Transverse colon (tissue), 4 donors: Measurements from ENCODE around the gene SEC24A. TPM values are rescaled to one million over a fixed set of nuclear protein-coding genes. Genes with fewer than 3 reads are reported as not detected.

Experiments used
- DNase-seq: peaks from one replicate; pipeline ENCODE4 v3.0.0-alpha.2; 2019
- H3K27ac ChIP-seq, 4 donors: fragments of 200-600 bp; sonication (generic); 2 replicates each; pipeline ENCODE4 v1.5.1; 2016 to 2018; ENCODE audit warnings: inconsistent platforms in 4 of 4
- H3K27me3 ChIP-seq: fragments of 200-600 bp; sonication (generic); 2 replicates; pipeline ENCODE4 v1.5.1; 2017; ENCODE audit warnings: inconsistent platforms
- H3K36me3 ChIP-seq, 4 donors: fragments of 200-600 bp; sonication (generic); 2 replicates each; pipeline ENCODE4 v1.5.1; 2017 to 2019; ENCODE audit warnings: inconsistent platforms in 4 of 4
- H3K4me1 ChIP-seq, 4 donors: fragments of 200-600 bp; sonication (generic); 2 replicates each; pipeline ENCODE4 v1.5.1; 2017 to 2020; ENCODE audit warnings: inconsistent platforms in 4 of 4
- H3K4me3 ChIP-seq, 4 donors: fragments of 200-600 bp; sonication (generic); 1 replicate in 1 of 4; 2 replicates in 3 of 4; pipeline versions ENCODE4 v1.5.1 to v1.6.1; 2017 to 2019; ENCODE audit warnings: inconsistent platforms in 4 of 4
- H3K9me3 ChIP-seq, 2 donors: fragments of 200-600 bp; sonication (generic); 2 replicates each; pipeline ENCODE4 v1.5.1; 2017 to 2019; ENCODE audit warnings: inconsistent platforms in 2 of 2
- CTCF ChIP-seq, 5 experiments: fragments of 200-600 bp in 3 of 5; fragments of 450-650 bp in 2 of 5; sonication (generic) in 3 of 5; IDR thresholded peaks; 1 replicate in 2 of 5; 2 replicates in 3 of 5; pipeline ENCODE4 v1.5.1; 2016 to 2017; ENCODE audit warnings: antibody characterized with exemption in 5 of 5, inconsistent platforms in 3 of 5, mild to moderate bottlenecking in 2 of 5, moderate library complexity in 1 of 5
- EP300 ChIP-seq: sonication (generic); formaldehyde crosslinking; IDR thresholded peaks from one replicate; pipeline ENCODE4 v1.6.1; 2017; ENCODE audit warnings: antibody characterized with exemption, low read depth
- POLR2A ChIP-seq: fragments of 450-650 bp; IDR thresholded peaks from one replicate; pipeline ENCODE4 v1.6.1; 2016; ENCODE audit warnings: antibody characterized with exemption, mild to moderate bottlenecking, moderate library complexity
- POLR2AphosphoS5 ChIP-seq, 3 donors: sonication (generic); formaldehyde crosslinking; IDR thresholded peaks; one replicate each; pipeline ENCODE4 v1.6.1; 2016; ENCODE audit warnings: antibody characterized with exemption in 3 of 3
- WGBS, 2 donors: methylation state at CpG; one replicate each; pipeline ENCODE4 v1.1.5; 2018; ENCODE audit warnings: low coverage in 1 of 2; 5-methylcytosine and 5-hydroxymethylcytosine counted together
- in situ Hi-C, 4 donors: fragments of 200-750 bp; cut with MboI; loops; one replicate each; pipeline versions ENCODE4 v1.15.0 to v1.15.1; 2017; ENCODE audit warnings: low sequenced_read_pairs in 3 of 4, low pct_ligation_motif_present in 1 of 4, low pct_unique_long_range_greater_than_20kb in 1 of 4
- intact Hi-C: fragments of 100-400 bp; cut with DNase I; formaldehyde crosslinking; loops from one replicate; pipeline ENCODE4 v1.15.1; 2023; ENCODE audit warnings: low total_unique reads
- total RNA-seq, 4 donors: library from RNA; depleted of rRNA; stranded (reverse); fragments of >200 nt; gene quantifications; one replicate each; pipeline ENCODE4 v1.1.0, GENCODE V29; 2016

The SEC24A gene
- total RNA-seq, 4 donors from 2014 or later: 9.2 to 26.7 (median 18.6) TPM

GRCh38 chr5:134732819-134733218 is 84.2 kb downstream of the SEC24A start:
- in situ Hi-C loops (loop anchor here in 1 of 4 donors (25.0 kb wide), 1 partner anchor 179 kb away; the partner anchor contains the start of gene PCBD2), intact Hi-C loops (no loop called here)
- Histone ChIP-seq H3K4me1 (peaks cover 0 to 6% (median 0%) of the 10 kb centered on the region in 4 donors), H3K36me3 (no peaks in the 10 kb centered on the region), H3K27ac (no peak overlapping the region), H3K4me3 (no peak overlapping the region), H3K27me3 (no peaks in the 10 kb centered on the region), H3K9me3 (no peaks in the 10 kb centered on the region)
- WGBS, 2 donors: 64% methylated on average over 3 of the region's 3 CpGs; no CpG with 5 or more reads in 1 of the 2 donors
- DNase-seq: no peak
- TF ChIP-seq POLR2AphosphoS5 (IDR thresholded peaks at IDR 0.05): no peak
- no peak for TF ChIP-seq POLR2A
- no peak for TF ChIP-seq EP300
- no peak for TF ChIP-seq CTCF (IDR thresholded peaks at IDR 0.05)

GRCh38 chr5:134735243-134735642 is 86.7 kb downstream of the SEC24A start:
- 78 to 80% methylated on average over 4 of the region's 4 CpGs for WGBS, 2 donors
- peaks cover 12 to 18% (median 14%) of the 10 kb centered on the region in 4 donors for H3K4me1 ChIP-seq
- no peak overlapping the region for H3K4me3 ChIP-seq
- H3K9me3 ChIP-seq: no peaks in the 10 kb centered on the region
- intact Hi-C loops: no loop called here
- DNase-seq: no peak
- TF ChIP-seq POLR2A: no peak
- no peak for TF ChIP-seq EP300
- TF ChIP-seq POLR2AphosphoS5 (IDR thresholded peaks at IDR 0.05): no peak
- TF ChIP-seq CTCF (IDR thresholded peaks at IDR 0.05): no peak
- no peaks in the 10 kb centered on the region for H3K36me3 ChIP-seq
- no peak overlapping the region for H3K27ac ChIP-seq
- in situ Hi-C loops: loop anchor here in 1 of 4 donors (25.0 kb wide), 1 partner anchor 177 kb away; the partner anchor contains the start of gene PCBD2
- H3K27me3 ChIP-seq: no peaks in the 10 kb centered on the region

GRCh38 chr5:134736173-134736812 is 87.7 kb downstream of the SEC24A start:
- no peaks in the 10 kb centered on the region for H3K9me3 ChIP-seq
- peaks cover 12 to 21% (median 15%) of the 10 kb centered on the region in 4 donors for H3K4me1 ChIP-seq
- DNase-seq: no peak
- no peak for TF ChIP-seq CTCF (IDR thresholded peaks at IDR 0.05)
- TF ChIP-seq POLR2A: no peak
- TF ChIP-seq POLR2AphosphoS5 (IDR thresholded peaks at IDR 0.05): no peak
- TF ChIP-seq EP300: no peak
- H3K4me3 ChIP-seq: no peak overlapping the region
- 36 to 60% methylated on average over 1 to 2 of the region's 2 CpGs for WGBS, 2 donors
- in situ Hi-C loops (loop anchor here in 1 of 4 donors (25.0 kb wide), 1 partner anchor 176 kb away; the partner anchor contains the start of gene PCBD2), intact Hi-C loops (no loop called here)
- H3K36me3 ChIP-seq: no peaks in the 10 kb centered on the region
- peak overlapping the region in 1 of 4 donors; percentile 97 for H3K27ac ChIP-seq
- H3K27me3 ChIP-seq: no peaks in the 10 kb centered on the region

- in situ Hi-C loops (loop anchor here in 1 of 4 donors (25.0 kb wide), 1 partner anchor 174 kb away; the partner anchor contains the start of gene PCBD2), intact Hi-C loops (no loop called here)
- DNase-seq: peak; percentile 99
- Histone ChIP-seq H3K27ac (peak within 1 kb of the TSS; percentile 91 to 97 (median 94)), H3K4me3 (peak within 1 kb of the TSS; percentile 66 to 92 (median 86)), H3K9me3 (no peaks in the 10 kb centered on the region), H3K27me3 (no peaks in the 10 kb centered on the region), H3K36me3 (no peaks in the 10 kb centered on the region), H3K4me1 (peaks cover 14 to 25% (median 15%) of the 10 kb centered on the region in 4 donors)
- 0% methylated on average over 1 to 49 of the region's 66 CpGs for WGBS, 2 donors
- no peak for TF ChIP-seq EP300
- peak; percentile 95 for TF ChIP-seq POLR2A
- peak; percentile 46 to 91 (median 64) for TF ChIP-seq CTCF (IDR thresholded peaks at IDR 0.05)
- TF ChIP-seq POLR2AphosphoS5 (IDR thresholded peaks at IDR 0.05): peak; percentile 98
Measured at GRCh38 chr5:134738133-134738962, 89.8 kb downstream of the SEC24A start, which contains the start of gene CAMLG. Gene CAMLG, plus strand, starts transcription at chr5:134738548. Its CDS starts 73 bp downstream, at chr5:134738621.
